ENCODE data around the gene PRKCE.

Gene PRKCE

GRCh38 chr2:46008091-46008870 lies 356.8 kb downstream of the PRKCE start:
- DNase-seq: no peak

- DNase-seq: no peak
Observed at GRCh38 chr2:46009315-46009714, 357.8 kb downstream of the PRKCE start.

DNA sequence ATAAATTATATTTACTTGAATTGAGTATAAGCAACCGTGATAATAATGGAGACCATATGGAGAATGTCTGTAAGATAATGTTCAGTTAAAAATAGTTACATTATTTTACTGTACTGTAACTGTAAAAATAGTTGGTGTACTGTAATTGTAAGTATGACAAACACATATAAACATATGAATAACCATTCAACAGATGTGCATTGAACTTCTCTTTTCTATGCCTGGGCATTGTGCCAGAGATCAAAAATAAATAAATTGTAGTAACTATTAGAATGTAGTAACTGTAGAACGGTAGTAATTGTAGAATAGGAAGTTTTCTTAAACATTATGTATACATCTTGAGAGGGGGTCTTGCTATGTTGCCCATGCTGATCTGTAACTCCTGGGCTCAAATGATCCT lies 358.3 kb downstream of the PRKCE start:
- no peak for DNase-seq

- no peak for DNase-seq
Observed at GRCh38 chr2:46010223-46010924, 358.9 kb downstream of the PRKCE start.

GRCh38 chr2:46010925-46011490 lies 359.5 kb downstream of the PRKCE start:
- DNase-seq: no peak

DNA sequence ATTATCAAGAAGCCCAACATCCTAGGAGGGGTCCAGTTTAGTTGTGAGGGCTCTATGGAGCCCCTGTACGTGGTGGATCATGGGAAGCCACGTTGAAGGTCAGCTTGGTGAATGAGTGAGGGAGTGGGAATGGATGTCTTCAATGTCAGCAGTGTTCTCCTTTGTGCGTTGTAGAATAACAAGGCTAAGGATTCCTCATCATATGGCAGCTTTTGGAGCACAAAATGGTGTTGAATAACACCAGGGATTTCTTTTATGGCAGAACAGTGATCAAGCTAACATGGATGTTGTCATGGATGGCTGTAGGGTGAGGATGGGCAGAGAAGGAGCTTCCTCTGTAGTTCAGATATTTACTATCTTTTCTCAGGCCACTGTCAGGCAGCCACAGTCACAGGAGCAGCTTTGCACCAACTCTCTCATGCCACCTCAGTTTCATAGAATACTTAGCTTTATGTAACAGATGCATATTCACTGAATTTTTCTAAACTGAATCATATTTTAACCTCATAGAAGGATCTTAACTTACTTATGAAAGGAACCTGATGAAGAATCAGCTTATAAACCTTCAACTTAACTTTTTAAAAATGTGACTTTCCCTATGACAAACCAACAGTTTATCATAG lies 361.3 kb downstream of the PRKCE start:
- DNase-seq: no peak

GRCh38 chr2:46013726-46014125 lies 362.3 kb downstream of the PRKCE start:
- DNase-seq: no peak

- no peak for DNase-seq
Observed at GRCh38 chr2:46014911-46015654, 363.6 kb downstream of the PRKCE start.

- DNase-seq: no peak
Observed at GRCh38 chr2:46015671-46016070, 364.2 kb downstream of the PRKCE start.

DNA sequence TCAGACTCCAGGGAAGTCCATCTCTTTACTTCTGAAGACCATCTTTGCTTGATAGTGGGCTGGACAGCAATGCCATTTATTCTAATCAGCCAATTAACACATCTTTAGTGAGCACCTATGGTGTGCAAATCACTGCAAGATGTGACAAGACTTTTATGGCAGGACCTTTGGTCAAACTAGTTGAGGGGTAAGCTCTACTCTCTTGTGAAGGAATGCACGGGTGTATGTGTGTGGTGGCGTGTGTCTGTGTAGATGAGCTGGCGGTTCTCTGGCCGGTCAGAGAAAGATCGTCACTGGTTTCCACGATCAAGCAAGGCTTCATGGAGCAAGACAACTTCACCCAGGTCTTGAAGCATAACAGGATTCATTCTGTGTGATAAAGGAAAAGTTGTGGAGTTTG lies 364.6 kb downstream of the PRKCE start:
- no peak for DNase-seq

DNA sequence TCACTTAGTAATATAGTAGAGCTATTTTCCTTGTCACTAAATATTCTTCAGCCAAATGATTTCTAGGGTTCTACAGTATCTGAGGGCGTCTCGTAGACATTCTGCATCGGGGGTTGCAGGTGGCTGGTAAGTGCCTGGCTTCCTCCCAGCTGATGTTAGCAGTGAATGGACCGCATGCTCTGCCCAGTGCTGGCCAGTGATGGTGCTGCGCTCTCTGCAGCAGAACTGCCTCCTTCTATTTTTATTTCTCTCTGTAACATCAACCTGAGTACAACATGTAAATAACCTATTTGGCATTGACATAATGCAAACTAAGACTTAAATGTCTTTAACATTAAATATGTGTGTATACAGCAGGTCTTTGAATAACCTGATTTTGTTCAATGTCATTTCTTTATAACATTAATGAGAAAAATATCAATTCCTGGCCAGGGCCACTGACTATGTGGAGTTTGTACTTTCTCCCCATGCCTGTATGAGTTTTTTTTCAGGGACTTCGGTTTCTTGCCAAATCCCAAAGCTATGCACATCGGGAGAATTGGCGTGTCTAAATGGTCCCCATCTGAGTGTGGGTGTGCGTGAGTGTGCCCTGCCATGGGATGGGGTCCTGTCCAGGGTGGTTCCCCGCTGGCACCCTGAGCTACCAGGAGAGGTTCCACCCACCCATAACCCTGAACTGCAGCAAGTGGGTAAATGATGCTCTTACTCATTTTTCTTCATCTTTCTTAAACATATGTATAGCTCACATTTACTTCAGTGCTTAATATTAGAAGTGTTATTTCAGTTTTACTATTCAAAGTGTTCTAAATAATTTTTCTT lies 367.5 kb downstream of the PRKCE start:
- DNase-seq: no peak

DNA sequence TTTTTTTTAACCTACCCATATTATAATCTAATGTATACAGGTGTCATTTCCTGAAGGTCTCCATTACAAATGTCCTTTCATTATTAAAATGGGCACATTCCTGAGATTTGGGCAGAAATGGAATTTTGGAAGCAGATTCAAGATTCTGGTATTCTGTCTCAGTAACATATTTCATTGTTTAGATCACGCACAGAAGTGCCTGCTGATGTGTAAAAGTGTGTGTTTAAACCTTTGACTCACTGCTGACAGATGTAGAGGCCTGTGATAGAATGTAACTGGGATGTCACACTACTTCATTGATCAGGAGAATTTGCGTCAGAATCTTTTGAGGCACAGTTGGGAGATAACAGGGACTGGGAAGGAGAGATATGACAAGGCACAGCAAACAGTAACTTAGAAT lies 368.9 kb downstream of the PRKCE start:
- DNase-seq: no peak

DNA sequence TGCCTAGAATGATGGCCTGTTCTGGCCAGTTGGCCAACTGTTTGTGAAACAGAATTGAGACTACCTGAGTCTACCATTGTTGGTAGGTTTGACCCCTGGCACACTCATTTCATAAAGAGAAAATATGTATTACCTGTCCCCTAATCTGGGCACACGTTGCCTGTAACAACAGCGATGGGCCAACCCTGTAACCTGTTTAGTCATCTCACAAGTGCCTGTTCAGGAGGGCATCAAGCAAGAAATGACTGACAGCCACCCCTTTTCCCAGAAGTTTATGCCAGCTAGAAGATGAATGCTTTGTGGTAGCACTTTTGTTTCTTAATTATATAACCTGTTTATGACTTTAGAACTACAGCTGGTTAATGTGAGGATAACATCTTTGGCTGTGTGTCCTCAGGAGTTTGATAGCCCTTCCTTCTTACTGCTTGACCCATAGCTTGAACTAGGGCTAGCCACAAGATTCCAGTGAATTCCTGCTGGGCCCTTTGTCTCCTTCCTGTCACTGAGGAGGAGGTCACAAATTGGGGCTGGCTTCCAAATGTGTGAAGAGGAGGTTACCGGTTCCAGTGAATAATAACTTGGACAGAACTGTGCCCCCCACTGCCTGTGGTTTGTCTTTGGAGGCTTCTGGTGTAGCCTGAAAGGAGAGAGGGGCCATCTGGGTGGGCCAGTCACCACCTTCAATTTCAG lies 371.8 kb downstream of the PRKCE start:
- DNase-seq: no peak

DNA sequence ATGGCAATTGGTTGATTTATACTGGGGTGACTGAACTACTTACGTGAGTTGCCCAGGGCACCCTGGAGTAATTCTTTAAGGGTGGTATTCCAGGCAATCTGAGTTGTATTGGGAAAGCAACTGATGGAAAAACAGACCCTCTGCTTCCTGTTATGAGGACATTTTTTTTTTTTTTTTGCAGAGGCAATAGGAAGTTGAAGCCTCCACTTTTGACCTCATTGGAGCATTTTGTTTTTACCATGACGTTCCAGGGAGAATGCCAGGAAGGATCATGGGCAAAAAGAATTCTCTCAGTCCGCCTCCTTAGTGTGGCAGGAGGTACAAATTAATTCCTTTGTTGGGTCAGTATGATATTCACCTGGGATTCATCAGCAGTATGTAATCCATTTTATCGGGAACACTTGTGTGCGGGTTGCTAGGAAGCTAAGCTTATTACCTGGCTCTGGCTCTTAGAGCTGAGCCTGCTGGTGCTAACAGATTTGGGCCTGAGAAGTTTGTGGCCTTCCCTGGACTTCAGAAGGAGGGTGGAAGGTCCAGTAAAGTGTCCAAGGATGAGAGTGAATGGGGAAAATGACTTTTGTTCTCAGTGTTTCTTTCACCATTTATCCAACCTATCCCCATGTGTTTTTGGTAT lies 372.8 kb downstream of the PRKCE start:
- DNase-seq: no peak

DNA sequence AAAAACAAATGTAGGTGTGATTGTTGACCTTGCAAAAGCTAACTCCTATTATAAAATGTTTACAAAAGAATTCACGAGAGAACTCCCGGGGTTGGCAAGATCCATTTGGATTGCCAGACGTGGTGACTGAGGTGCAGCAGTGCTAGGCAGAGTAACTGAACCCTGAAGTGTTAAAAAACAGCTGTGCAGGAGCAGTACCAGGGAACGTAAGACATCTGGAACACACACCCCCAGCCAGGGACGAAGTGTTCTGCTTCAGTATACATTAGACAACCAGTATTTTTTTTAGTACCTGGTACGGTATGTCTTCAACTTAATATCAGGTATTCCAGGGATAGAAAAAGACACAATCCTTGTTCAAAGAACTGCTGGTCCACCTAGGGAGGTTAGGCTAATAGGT lies 373.6 kb downstream of the PRKCE start:
- no peak for DNase-seq

- no peak for DNase-seq
Observed at GRCh38 chr2:46025676-46026075, 374.2 kb downstream of the PRKCE start.

DNA sequence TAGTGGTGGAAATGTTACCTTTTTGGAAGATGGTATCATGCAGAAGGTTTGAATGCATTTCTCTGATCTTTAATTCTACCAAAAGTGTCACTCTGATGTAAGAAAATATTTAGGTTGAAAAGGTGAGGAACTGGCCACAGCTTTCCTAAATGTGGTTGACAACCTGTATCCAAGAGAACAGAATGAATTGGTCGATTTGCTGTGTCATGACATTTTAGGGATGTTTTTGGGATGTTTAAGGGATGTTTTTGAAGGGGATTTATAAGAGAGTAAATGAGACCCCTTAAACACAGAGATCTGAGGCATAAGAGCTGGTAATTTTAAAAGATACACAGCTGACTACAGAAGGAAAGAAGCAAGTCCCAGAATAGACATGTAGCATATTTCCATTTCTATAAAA lies 375.0 kb downstream of the PRKCE start:
- no peak for DNase-seq

- no peak for DNase-seq
Observed at GRCh38 chr2:46029332-46029811, 377.9 kb downstream of the PRKCE start.

GRCh38 chr2:46030330-46030729 lies 378.9 kb downstream of the PRKCE start:
- DNase-seq: no peak

DNA sequence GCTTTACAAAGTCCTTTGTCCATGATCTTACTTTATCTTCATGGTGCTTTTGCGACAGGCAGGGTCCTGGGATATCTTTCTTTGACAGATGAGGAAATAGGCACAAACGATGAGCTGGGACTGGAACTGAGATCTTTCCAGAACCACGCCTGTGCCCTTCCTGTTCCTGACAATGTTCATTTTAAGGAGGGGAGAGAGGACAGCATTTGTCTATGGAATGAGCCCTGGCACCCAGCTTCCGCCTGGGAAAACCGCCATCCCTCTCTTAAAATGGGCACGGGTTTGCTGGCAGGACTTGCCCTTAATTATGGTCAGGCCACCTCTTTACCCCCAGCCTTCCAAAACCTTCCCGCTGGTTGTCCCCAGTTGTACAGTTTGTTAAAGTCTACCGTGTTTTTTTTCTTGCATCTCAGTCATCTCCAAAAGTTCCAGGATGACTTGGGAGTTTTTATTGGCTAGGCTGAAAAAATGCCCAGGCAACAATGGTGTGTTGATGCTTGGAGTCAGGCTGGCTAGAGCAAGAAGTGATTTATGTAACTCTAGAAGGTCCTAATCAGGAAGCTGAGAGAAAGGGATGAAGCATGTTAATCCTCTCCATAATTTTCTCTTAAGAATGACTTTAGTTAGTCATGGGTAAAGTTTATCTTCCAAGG lies 380.8 kb downstream of the PRKCE start:
- DNase-seq: no peak

Data from NCI-H446 treated with DMSO at 0.1 percent for 48 hours (cell line).